H4 (cell line): ENCODE measurements around the gene PGA3. TPM values are rescaled to one million over a fixed set of nuclear protein-coding genes. Genes with fewer than 3 reads are reported as not detected.
A peak's percentile ranks its signal among the peaks of the same experiment; 100 is the strongest.
"Not testable (repeated sequence)": the region's sequence is repeated elsewhere in the genome, so short reads cannot be mapped to it uniquely, and the experiment has no call there.

Experiments
- DNase-seq: peaks from one replicate; pipeline ENCODE4 v3.0.0-alpha.2; 2015; ENCODE audit warnings: low spot score
- total RNA-seq: library from RNA; depleted of rRNA; stranded (reverse); fragments of >200 nt; shearing (Covaris generic); gene quantifications from 2 replicates; pipeline ENCODE4 v1.2.3, GENCODE V29; 2014; rRNA removed

PGA3 gene
- total RNA-seq = not detected in 2 replicates

- not testable (repeated sequence) for DNase-seq
Observed at GRCh38 chr11:61202950-61203746, at the start of gene PGA3. Gene PGA3 (plus strand): TSS chr11:61203515. CDS start chr11:61203565, 50 bp downstream.

- no peak for DNase-seq
Observed at GRCh38 chr11:61153593-61154095, 49.7 kb upstream of the PGA3 start.

GRCh38 chr11:61154528-61154927, 48.8 kb upstream of the PGA3 start:
- DNase-seq = no peak

- DNase-seq = no peak
Observed at GRCh38 chr11:61155312-61155711, 48.0 kb upstream of the PGA3 start.

GRCh38 chr11:61155741-61156140, 47.6 kb upstream of the PGA3 start:
- no peak for DNase-seq

GRCh38 chr11:61157743-61158142, 45.6 kb upstream of the PGA3 start:
- DNase-seq = no peak

GRCh38 chr11:61158691-61159381, 44.5 kb upstream of the PGA3 start:
- DNase-seq = no peak

GRCh38 chr11:61160487-61161189, 42.7 kb upstream of the PGA3 start:
- no peak for DNase-seq

GRCh38 chr11:61161190-61162091, 41.9 kb upstream of the PGA3 start, which contains the start of gene VPS37C:
Gene VPS37C (minus strand): TSS chr11:61161426. CDS start chr11:61138829, 22,597 bp downstream.
- DNase-seq = peak; percentile 77

- no peak for DNase-seq
Observed at GRCh38 chr11:61162092-61162941, 41.0 kb upstream of the PGA3 start.

- no peak for DNase-seq
Observed at GRCh38 chr11:61163021-61163420, 40.3 kb upstream of the PGA3 start.

- no peak for DNase-seq
Observed at GRCh38 chr11:61163714-61164605, 39.4 kb upstream of the PGA3 start.

GRCh38 chr11:61164606-61165424, 38.5 kb upstream of the PGA3 start:
- no peak for DNase-seq

GRCh38 chr11:61165785-61166184, 37.5 kb upstream of the PGA3 start:
- not testable (repeated sequence) for DNase-seq

GRCh38 chr11:61166331-61166730, 37.0 kb upstream of the PGA3 start:
- not testable (repeated sequence) for DNase-seq

- DNase-seq = no peak
Observed at GRCh38 chr11:61168042-61168688, 35.1 kb upstream of the PGA3 start.

GRCh38 chr11:61168800-61169199, 34.5 kb upstream of the PGA3 start:
- DNase-seq = no peak

GRCh38 chr11:61170566-61170965, 32.7 kb upstream of the PGA3 start:
- no peak for DNase-seq
